HFFc6 (cell line): ENCODE results near the gene GAPVD1. TPM values are rescaled to one million over a fixed set of nuclear protein-coding genes. Genes with fewer than 3 reads are reported as not detected.
A peak's percentile ranks its signal among the peaks of the same experiment; 100 is the strongest.
"Not testable (repeated sequence)": the region's sequence is repeated elsewhere in the genome, so short reads cannot be mapped to it uniquely, and the experiment has no call there.

Experiments used
- DNase-seq: peaks from one replicate; pipeline ENCODE4 v3.0.0-alpha.2; 2018
- H3K27ac Mint-ChIP-seq: 2 replicates; pipeline ENCODE4 v1.8.0; 2020; ENCODE audit warnings: mild to moderate bottlenecking, mixed read lengths
- H3K27me3 Mint-ChIP-seq: 2 replicates; pipeline ENCODE4 v1.8.0; 2021; ENCODE audit warnings: mild to moderate bottlenecking, moderate library complexity, mixed read lengths; ENCODE audit not compliant: insufficient read depth
- H3K36me3 Mint-ChIP-seq: 2 replicates; pipeline ENCODE4 v1.8.0; 2021; ENCODE audit warnings: low read depth, mixed read lengths
- H3K4me1 Mint-ChIP-seq: 2 replicates; pipeline ENCODE4 v1.8.0; 2020; ENCODE audit warnings: low read depth, mixed read lengths
- H3K4me3 Mint-ChIP-seq: 2 replicates; pipeline ENCODE4 v1.8.0; 2020; ENCODE audit warnings: mild to moderate bottlenecking, moderate library complexity, mixed read lengths
- H3K9me3 Mint-ChIP-seq: 2 replicates; pipeline ENCODE4 v1.8.0; 2020; ENCODE audit warnings: mild to moderate bottlenecking, mixed read lengths
- CTCF ChIP-seq: fragments of 200-600 bp; sonication (generic); IDR thresholded peaks from 2 replicates; pipeline ENCODE4 v1.5.0; 2021; ENCODE audit warnings: antibody characterized with exemption, mild to moderate bottlenecking
- total RNA-seq, 6 experiments: library from RNA; stranded (reverse); fragmentation: NEBNext Ultra II Directional; extraction: Animal tissue kit (Norgen Biotek cat#: 25700); gene quantifications; 2 replicates in 1 of 6; 3 replicates in 5 of 6; pipeline ENCODE4 v1.2.3, GENCODE V29; 2021

Gene GAPVD1
- total RNA-seq, 6 experiments from 2014 or later, result 27.7 to 37.7 (median 34.5) TPM

GRCh38 chr9:125271081-125271480 lies 9.5 kb downstream of the GAPVD1 start:
- H3K9me3 Mint-ChIP-seq, result no peaks in the 10 kb centered on the region
- no peaks in the 10 kb centered on the region for H3K27me3 Mint-ChIP-seq
- H3K27ac Mint-ChIP-seq, result no peak overlapping the region; the same call in 1 of the 2 replicates
- no peak for DNase-seq
- H3K4me1 Mint-ChIP-seq, result peaks cover 25% of the 10 kb centered on the region
- TF ChIP-seq CTCF, result no peak
- H3K36me3 Mint-ChIP-seq, result peaks cover 8% of the 10 kb centered on the region
- no peak overlapping the region for H3K4me3 Mint-ChIP-seq

- no peaks in the 10 kb centered on the region for H3K27me3 Mint-ChIP-seq
- no peak for DNase-seq
- H3K4me3 Mint-ChIP-seq, result no peak overlapping the region
- TF ChIP-seq CTCF, result no peak
- H3K9me3 Mint-ChIP-seq, result no peaks in the 10 kb centered on the region
- peaks cover 25% of the 10 kb centered on the region for H3K4me1 Mint-ChIP-seq
- 0 out of 2 replicates have a peak overlapping the region, but pooled peaks have one; percentile 9 for H3K27ac Mint-ChIP-seq
- peaks cover 8% of the 10 kb centered on the region for H3K36me3 Mint-ChIP-seq
Measured at GRCh38 chr9:125272697-125273096, 11.1 kb downstream of the GAPVD1 start.

GRCh38 chr9:125276771-125277170 lies 15.1 kb downstream of the GAPVD1 start:
- peaks cover 4% of the 10 kb centered on the region; the same call in 1 of the 2 replicates for H3K36me3 Mint-ChIP-seq
- peaks cover 15% of the 10 kb centered on the region for H3K4me1 Mint-ChIP-seq
- TF ChIP-seq CTCF, result no peak
- H3K27me3 Mint-ChIP-seq, result peaks cover 3% of the 10 kb centered on the region
- H3K4me3 Mint-ChIP-seq, result no peak overlapping the region
- DNase-seq, result no peak
- H3K27ac Mint-ChIP-seq, result no peak overlapping the region
- no peaks in the 10 kb centered on the region for H3K9me3 Mint-ChIP-seq

- no peak for TF ChIP-seq CTCF
Measured at GRCh38 chr9:125277411-125277810, 15.8 kb downstream of the GAPVD1 start.

GRCh38 chr9:125280945-125281344 lies 19.3 kb downstream of the GAPVD1 start:
- Mint-ChIP-seq H3K27ac (no peak overlapping the region), H3K36me3 (no peaks in the 10 kb centered on the region), H3K4me3 (no peak overlapping the region), H3K4me1 (no peaks in the 10 kb centered on the region), H3K27me3 (peaks cover 3% of the 10 kb centered on the region), H3K9me3 (no peaks in the 10 kb centered on the region)
- no peak for DNase-seq
- no peak for TF ChIP-seq CTCF

More at GRCh38 chr9:125277411-125277810, 15.8 kb downstream of the GAPVD1 start:
- no peak for DNase-seq
- Mint-ChIP-seq H3K9me3 (no peaks in the 10 kb centered on the region), H3K27me3 (peaks cover 3% of the 10 kb centered on the region), H3K4me3 (no peak overlapping the region), H3K4me1 (peaks cover 9% of the 10 kb centered on the region), H3K27ac (no peak overlapping the region), H3K36me3 (peaks cover 4% of the 10 kb centered on the region; the same call in 1 of the 2 replicates)

- no peaks in the 10 kb centered on the region for H3K36me3 Mint-ChIP-seq
- no peak for TF ChIP-seq CTCF
- no peaks in the 10 kb centered on the region for H3K9me3 Mint-ChIP-seq
- H3K4me1 Mint-ChIP-seq, result no peaks in the 10 kb centered on the region; the same call in 1 of the 2 replicates
- no peak overlapping the region for H3K27ac Mint-ChIP-seq
- DNase-seq, result no peak
- H3K4me3 Mint-ChIP-seq, result no peak overlapping the region
- H3K27me3 Mint-ChIP-seq, result no peaks in the 10 kb centered on the region
Measured at GRCh38 chr9:125284855-125285254, 23.2 kb downstream of the GAPVD1 start.

GRCh38 chr9:125286935-125287433 lies 25.4 kb downstream of the GAPVD1 start:
- not testable (repeated sequence) for H3K4me3 Mint-ChIP-seq, H3K36me3 Mint-ChIP-seq, H3K27me3 Mint-ChIP-seq, H3K4me1 Mint-ChIP-seq, H3K27ac Mint-ChIP-seq, DNase-seq, H3K9me3 Mint-ChIP-seq
